NK-92 (cell line): ENCODE results near the gene ARHGAP1.
"Not testable (repeated sequence)": the region's sequence is repeated elsewhere in the genome, so short reads cannot be mapped to it uniquely, and the experiment has no call there.

Experiments
- DNase-seq: peaks from one replicate; lab custom pipeline; 2025; ENCODE audit not compliant: unreplicated experiment; lab: John Stamatoyannopoulos, UW

Gene ARHGAP1

DNA sequence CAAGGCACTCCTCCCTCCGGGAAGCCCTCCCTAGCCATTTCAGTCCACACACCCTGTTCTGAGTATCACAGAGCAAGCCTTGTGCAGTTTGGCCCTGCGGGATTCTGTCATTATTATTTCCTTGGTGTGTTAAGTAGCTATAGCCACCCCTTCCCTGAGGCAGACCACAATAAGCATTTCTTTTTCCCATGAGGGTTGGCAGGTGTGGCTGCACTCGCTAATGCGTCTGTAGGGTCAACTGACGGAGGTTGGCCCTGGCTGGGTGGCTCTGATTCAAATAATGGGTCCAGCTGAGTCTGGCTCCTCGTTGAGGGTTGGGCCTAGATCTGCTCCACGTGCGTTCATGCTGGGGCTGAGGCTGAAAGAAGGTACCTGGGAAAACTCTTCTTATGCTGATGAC, 23.7 kb upstream of the ARHGAP1 start:
- no peak for DNase-seq

DNA sequence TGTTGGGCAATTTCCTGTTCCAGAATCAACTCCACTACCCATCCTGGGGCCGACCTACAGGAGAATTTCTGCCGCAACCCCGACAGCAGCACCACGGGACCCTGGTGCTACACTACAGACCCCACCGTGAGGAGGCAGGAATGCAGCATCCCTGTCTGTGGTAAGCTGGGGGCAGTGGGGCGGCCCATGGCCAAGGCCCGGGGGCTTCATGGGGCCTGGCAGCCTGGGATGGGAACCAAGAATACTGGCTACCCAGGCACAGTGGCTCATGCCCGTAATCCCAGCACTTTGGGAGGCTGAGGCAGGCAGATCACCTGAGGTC, 22.9 kb upstream of the ARHGAP1 start:
- DNase-seq = no peak

DNA sequence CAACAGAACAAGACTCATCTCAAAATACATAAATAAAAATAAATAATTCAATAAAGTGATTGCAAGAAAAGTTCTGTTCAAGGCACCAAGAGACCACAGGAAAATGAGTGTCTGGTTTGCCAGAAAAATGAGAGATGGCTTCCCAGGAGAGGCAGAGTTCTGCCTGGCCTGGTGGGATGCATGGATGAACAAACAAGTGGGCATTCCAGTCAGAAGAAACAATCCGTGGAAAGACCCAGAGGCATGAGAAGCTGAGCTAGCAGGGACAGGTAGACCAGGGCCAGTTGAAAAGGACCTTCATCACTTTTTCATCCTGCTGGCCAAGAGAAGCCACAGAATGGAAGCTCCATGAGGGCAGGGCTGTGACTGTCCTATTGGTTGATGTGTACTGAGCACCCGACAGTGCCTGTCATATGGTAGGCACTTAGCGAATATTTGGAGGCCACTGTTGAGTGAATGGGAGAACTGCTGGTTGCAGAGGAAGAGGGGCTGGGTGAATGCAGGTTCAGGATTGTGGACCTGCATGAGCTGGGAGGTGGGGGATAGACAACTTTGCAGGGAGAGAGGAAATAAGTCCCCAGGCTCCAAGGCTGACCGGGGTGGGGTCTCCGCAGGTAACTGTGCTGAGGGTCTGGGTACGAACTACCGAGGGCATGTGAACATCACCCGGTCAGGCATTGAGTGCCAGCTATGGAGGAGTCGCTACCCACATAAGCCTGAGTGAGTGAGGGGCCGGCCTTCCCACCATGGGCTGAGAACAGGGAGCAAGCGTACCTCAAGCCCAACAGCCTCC, 22.3 kb upstream of the ARHGAP1 start:
- DNase-seq = no peak

DNA sequence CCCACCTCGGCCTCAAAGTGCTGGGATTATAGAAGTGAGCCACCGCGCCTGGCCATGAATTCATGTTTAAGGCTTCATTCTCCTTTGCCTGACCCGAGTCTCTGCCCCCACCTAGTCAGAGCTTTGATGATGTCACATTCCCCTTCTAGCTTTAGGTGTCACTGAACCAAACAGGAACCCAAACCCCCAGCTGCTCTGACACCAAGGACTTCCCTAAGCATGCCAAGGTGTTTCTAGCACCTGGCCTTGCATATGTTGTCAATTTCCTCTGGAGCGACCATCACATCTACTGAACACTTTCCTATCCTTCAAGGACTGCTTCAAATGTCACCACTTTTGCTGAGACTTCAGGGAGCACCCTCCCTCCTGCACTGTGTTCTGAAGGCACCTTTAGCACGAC, 20.9 kb upstream of the ARHGAP1 start:
- no peak for DNase-seq

DNA sequence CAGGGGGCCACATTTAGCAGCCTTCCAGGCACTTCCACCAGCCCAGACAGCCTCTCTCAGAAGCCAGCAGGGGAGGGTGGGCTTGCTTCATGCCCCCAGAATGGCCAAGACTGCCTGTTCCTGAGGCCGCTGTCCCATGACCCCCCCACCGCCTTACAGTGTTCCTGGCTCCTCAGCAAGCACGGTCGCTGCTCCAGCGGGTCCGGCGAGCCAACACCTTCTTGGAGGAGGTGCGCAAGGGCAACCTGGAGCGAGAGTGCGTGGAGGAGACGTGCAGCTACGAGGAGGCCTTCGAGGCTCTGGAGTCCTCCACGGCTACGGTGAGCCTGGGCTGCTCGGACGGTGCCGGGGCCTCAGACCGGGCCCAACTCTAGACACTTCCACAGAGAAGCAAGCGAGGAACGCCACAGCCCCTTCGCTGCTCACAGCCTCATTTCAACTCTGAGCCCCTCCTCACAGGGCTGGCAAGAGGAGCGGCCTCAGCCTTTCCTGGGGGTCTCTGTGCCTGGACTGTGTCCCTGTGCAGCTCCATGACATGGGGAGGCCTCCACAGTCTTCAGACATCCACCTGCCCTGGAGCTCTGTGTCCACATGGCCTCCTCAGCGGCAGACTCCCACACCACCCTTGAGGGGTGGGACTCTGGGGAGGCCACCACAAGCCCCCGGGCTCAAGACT, 19.3 kb upstream of the ARHGAP1 start:
- DNase-seq = no peak

DNA sequence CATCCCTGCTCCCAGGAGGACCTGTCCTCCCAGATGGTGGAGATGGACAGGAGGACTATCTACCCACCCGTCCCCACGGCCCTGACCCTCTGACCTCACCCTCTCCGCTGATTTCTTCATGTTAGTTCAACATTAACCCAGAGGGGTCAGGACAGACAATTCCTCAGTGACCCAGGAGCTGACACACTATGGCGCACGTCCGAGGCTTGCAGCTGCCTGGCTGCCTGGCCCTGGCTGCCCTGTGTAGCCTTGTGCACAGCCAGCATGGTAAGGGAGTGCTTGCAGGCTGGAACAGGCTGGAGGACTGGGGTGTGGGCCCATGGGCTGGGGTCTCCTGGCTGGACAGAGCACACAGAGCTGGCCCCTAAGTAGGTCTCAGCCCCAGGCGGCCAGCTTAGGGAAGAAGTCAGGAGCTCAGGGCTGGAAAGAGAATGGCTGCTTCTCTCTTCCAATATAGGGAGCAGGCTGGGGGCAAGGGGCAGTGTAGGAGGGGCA, 18.7 kb upstream of the ARHGAP1 start, which contains the start of gene F2:
Gene F2 (plus strand): TSS at position 166 of the 495 bp plus-strand sequence. CDS start 23 bp downstream, at position 189.
- no peak for DNase-seq

DNA sequence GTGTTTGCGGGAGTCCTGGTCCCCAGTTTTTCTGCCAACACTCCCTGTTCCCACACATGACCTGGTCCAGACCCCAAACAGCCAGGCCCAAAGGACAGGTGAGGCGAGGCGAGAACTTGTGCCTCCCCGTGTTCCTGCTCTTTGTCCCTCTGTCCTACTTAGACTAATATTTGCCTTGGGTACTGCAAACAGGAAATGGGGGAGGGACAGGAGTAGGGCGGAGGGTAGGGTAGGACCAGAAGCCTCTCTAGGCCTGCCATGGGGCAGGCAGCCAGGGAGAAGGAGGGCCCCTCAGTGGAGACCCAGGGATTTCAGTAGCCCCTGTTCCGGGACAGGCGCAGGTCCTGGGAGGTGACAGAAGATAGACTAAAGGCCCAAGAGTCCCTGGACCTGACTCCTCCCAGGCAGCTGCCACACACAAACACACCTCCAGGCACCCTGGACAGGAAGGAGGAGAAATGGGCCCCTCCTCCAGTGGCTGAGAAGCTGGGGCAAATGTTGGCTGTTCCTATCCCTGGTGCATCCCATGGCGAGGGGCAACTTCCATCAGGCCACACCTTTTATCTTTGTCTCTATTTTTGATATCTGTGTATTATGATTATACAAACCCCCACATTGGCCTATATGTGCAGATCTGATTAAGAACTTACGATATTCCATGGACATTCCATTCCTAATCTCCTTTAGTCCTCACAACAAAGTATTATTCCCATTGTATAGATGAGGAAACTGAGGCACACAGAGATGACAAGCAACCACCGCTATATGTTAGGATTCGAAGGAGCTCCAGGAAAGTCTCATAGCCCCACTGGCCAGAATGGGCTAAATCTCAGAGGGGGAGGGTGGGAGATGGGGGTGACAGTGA, 18.0 kb upstream of the ARHGAP1 start:
- DNase-seq = no peak

DNA sequence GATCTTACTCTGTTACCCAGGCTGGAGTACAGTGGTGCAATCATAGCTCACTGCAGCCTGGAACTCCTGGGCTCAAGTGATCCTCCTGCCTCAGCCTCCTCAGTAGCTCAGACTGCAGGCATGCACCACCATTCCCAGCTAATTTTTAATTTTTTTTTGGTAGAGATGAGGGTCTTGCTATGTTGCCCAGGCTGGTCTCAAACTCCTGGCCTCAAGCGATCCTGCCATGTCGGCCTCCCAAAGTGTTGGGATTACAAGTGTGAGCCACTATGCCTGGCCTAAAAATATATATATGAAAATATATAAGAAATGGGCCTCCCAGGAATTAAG, 17.4 kb upstream of the ARHGAP1 start:
- not testable (repeated sequence) for DNase-seq

DNA sequence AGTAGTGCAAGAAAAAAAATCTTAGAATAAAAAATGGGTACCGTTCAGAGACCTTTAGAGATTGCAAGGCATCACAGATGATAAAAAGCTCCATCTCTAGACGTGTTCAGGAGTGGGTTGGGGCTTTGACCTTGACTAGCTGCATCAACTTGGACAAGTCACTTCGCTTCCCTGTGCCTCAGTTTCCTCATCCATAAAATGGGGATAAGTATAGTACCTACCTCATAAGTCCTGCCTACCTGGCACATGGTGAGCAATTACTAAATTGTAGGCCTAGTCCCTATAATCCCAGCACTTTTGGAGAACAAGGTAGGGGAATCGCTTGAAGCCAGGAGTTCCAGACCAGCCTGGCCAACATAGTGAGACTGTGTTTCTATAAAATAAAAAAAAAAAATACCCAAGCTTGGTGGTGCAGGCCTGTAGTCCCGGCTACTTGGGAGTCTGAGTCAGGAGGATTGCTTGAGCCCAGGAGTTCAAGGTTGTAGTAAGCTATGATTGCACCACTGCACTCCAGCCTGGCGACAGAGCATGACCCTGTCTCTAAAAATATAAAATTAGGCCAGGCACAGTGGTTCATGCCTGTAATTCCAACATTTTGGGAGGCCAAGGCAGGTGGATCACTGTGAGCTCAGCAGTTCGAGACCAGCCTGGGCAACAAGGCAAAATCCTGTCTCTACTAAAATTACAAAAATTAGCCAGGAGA, 12.6 kb upstream of the ARHGAP1 start:
- no peak for DNase-seq

DNA sequence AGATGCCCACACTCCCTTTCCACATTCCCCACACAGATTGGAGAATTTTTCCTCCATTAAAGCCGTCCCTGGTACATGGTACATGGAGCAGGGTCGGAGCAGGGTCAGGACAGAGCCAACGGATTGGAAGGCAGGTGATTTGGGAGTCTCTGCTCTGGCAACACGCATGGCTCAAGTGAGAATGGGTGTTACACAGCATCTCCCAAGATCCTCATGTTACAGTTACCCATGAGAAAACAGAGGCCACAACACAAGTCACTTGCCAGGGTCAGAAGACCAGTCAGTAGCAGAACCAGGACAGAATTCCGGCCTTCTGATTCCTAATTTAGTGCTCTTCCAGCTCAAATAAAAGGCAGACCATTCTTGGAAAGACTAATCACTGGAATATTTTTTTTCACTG, 10.9 kb upstream of the ARHGAP1 start:
- DNase-seq = no peak

DNA sequence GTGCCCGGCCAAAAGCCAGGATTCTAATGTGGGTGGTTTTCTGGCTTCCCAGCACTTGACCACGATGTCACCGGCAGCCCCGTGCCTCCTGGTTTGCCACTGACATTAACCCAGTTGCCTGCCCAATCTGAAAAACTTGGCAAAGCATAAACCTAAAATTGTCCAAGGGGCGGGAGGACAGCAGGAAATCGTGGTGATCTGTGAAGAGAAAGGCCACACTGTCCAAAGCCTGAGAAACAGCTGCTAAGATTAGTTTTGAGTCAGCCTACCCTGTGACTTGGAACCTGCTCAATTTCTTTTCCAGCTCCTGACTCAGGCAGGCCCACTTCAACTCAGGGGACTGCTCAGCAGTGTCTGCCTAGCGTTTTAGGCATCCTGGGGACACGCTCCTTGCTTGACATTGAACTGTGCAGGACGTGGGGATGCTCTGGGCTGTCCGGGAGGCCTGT, 10.4 kb upstream of the ARHGAP1 start:
- DNase-seq = no peak

DNA sequence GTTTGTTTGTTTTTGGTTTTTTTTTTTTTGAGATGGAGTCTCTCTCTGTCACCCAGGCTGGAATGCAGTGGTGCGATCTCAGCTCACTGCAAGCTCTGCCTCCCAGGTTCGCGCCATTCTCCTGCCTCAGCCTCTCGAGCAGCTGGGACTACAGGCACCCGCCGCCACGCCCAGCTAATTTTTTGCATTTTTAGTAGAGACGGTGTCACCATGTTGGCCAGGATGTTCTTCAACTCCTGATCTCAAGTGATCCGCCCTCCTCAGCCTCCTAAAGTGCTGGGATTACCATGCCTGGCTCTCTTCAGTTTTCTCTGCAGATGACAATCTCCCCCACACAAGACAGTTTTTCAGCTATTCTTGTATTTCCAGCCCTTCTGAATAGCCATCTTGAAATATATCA, 8.9 kb upstream of the ARHGAP1 start:
- not testable (repeated sequence) for DNase-seq

DNA sequence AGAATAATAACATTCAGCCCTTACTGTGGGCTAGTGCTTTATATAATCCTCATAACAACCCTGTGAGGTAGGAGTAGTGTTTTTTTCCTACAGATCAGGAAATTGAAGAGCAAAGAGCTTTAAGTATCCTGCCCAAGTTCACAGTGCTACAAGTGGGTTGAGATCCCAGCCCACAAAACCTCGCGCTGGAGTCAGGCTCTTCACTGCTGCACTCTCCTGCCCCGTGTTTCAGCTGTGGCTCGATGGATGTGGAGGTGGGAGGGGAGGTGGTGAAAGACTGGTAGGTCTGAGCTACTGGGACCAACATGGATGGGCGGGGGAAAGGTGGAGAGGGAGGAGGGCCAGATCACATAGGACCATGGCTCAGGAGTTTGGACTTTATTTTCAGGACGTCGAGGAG, 6.5 kb upstream of the ARHGAP1 start:
- no peak for DNase-seq

DNA sequence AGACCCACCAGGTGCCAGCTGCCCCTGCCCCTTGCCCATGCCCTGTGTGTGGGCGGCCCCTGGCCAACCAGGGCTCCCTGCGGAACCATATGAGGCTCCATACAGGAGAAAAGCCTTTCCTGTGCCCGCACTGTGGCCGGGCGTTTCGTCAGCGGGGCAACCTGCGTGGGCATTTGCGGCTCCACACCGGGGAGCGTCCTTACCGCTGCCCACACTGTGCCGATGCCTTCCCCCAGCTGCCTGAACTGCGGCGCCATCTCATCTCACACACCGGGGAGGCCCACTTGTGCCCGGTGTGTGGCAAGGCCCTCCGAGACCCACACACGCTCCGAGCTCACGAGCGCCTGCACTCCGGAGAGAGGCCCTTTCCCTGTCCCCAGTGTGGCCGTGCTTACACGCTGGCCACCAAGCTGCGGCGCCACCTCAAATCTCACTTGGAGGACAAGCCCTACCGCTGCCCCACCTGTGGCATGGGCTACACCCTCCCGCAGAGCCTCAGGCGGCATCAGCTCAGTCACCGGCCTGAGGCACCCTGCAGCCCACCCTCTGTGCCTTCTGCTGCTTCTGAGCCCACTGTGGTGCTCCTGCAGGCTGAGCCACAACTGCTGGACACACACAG, 4.8 kb upstream of the ARHGAP1 start:
- no peak for DNase-seq

DNA sequence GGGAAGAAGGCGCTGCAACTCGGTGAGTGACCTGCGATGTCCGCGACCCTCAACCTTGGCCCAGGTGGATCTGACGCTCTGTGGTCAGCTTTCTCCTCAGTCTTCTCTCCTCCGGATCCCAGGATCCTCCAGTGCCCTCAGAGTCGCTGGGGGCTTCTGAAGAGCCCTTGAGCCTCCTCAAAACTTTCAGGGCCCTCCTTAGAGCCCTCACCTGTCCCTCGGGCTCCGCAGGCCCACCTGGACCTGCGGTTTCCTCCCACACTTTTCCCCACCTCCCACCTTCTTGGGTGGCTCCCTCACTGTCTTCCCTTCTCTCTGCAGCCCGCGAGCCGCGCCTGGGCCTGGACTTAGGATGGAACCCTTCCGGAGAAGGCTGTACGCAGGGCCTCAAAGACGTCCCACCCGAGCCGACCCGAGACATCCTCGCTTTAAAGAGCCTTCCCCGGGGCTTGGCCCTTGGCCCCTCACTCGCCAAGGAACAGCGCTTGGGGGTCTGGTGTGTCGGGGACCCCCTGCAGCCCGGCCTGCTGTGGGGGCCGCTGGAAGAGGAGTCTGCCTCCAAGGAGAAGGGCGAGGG, 747 bp upstream of the ARHGAP1 start:
- no peak for DNase-seq

DNA sequence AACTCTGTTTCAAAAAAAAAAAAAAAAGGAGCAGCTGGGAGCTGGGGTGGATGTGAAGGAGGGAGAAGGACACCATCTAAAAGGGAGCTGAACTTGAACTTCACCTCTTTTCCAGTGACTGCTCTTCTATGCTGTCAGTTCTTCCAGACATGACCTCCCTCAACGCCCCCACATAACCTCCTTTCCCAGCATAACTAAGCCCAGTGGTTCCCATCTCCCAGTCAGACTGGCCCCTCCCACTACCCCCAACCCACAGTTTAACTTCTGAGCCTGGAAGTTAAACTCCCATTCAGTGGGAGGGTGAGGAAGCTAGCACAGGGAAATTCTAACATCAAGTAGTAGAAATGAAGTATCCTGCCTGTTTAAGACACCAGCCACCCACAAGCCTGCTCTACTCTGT, 1.8 kb downstream of the ARHGAP1 start:
- DNase-seq = no peak

DNA sequence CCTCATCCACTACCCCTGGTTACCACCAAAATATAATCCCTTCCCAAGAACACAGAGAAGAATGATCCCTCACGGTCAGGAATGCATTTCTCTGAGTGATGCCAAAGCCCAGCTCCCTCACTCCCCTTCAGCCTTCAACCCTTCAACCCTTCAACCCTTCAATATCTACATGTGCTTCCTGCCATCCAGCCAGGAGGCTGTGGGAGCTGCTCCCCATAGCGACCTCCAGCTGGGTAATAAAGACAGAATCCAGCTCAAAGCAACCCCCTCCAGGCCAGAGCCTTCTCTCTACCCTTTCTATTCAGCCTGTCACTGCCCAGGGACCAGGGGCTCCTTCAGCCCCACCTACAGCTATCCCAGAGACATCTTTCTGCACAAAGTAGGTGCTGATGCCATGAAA, 2.7 kb downstream of the ARHGAP1 start:
- DNase-seq = no peak

DNA sequence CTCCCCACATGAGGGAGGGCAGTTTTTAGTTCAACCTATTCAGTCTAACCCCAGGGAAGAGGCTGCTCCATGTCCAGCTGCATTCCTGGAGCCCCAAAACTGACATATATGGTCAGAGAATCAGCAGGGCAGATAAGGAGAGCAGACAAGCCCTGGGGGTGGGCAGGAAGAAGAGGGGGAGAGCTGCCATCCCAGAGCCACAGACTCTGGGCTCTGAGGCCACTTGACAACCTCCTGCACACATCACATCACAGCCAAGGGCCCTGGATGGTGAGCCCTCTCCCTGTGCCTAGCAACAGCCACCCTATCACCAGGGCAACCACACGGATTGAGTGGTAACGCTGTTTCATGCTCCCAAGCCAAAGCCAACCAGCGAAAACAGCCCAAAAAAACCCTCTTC, 3.1 kb downstream of the ARHGAP1 start:
- no peak for DNase-seq

DNA sequence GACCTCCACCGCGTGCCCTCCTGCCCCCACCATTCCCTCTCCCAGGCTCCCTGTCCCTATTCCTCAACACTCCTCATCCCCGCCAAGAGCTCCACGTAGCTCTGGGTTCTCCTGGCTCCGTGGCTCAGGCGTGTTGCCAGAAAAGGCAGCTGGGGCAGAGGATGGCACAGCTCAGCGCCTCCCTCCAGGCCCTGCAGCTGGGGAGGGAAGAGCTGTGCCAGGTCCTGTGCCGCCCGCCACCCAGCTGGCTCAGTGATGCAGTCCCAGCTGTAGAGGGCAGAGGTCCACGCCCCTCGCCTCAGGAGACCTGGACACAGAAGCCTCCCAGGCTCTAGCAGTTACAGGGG, 4.2 kb downstream of the ARHGAP1 start:
- DNase-seq = no peak
